ENCODE results near the gene P2RY6.

The P2RY6 gene

GRCh38 chr11:73312036-73312435 is 39.9 kb downstream of the P2RY6 start:
- DNase-seq, result no peak
- H3K27ac Mint-ChIP-seq, result no peak overlapping the region
- H3K4me3 Mint-ChIP-seq, result no peak overlapping the region
- peaks cover 90% of the 10 kb centered on the region for H3K27me3 Mint-ChIP-seq
- CTCF ChIA-PET, result interaction anchor here (1.1 to 3.0 kb wide), 3 partner anchors 14 to 39 kb away, joined by 4 to 13 read pairs (median 4); no protein-coding TSS in a partner anchor
- H3K4me1 Mint-ChIP-seq, result peaks cover 18% of the 10 kb centered on the region
- no peaks in the 10 kb centered on the region for H3K9me3 Mint-ChIP-seq
- H3K36me3 Mint-ChIP-seq, result peaks cover 2% of the 10 kb centered on the region

GRCh38 chr11:73312851-73313327 is 40.8 kb downstream of the P2RY6 start:
- Mint-ChIP-seq H3K27me3 (peaks cover 82% of the 10 kb centered on the region), H3K4me3 (no peak overlapping the region), H3K4me1 (peaks cover 14% of the 10 kb centered on the region), H3K9me3 (no peaks in the 10 kb centered on the region), H3K27ac (no peak overlapping the region), H3K36me3 (no peaks in the 10 kb centered on the region)
- CTCF ChIA-PET, result interaction anchor here (0.5 to 3.0 kb wide), 5 partner anchors 15 to 58 kb away, joined by 4 to 13 read pairs (median 4); no protein-coding TSS in a partner anchor
- no peak for DNase-seq

DNA sequence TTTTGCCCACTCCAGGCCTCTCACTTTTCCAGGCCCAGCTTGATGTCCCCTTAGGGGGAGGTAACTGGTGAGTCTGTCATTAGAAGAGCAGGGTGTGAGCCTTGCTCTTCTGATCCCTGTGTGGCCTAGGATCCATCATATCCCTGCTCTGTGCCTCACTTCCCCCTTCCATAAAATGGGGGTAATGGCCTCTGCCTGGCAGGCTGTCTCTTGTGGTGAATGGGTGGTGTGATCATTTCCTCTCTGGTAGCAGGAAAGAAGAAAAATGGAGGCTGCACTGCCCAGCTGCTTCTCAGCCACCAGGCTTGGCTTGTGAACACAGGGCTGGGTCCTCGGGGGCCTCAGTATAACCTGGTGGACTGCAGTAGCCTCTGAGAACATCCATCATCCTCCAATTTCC is 41.5 kb downstream of the P2RY6 start:
- H3K36me3 Mint-ChIP-seq, result no peaks in the 10 kb centered on the region
- no peak for DNase-seq
- H3K4me1 Mint-ChIP-seq, result peaks cover 14% of the 10 kb centered on the region
- no peak overlapping the region for H3K27ac Mint-ChIP-seq
- H3K4me3 Mint-ChIP-seq, result no peak overlapping the region
- CTCF ChIA-PET, result interaction anchor here (0.5 to 3.0 kb wide), 4 partner anchors 22 to 347 kb away, joined by 4 to 13 read pairs (median 4); no protein-coding TSS in a partner anchor
- H3K9me3 Mint-ChIP-seq, result no peaks in the 10 kb centered on the region
- H3K27me3 Mint-ChIP-seq, result peaks cover 80% of the 10 kb centered on the region

DNA sequence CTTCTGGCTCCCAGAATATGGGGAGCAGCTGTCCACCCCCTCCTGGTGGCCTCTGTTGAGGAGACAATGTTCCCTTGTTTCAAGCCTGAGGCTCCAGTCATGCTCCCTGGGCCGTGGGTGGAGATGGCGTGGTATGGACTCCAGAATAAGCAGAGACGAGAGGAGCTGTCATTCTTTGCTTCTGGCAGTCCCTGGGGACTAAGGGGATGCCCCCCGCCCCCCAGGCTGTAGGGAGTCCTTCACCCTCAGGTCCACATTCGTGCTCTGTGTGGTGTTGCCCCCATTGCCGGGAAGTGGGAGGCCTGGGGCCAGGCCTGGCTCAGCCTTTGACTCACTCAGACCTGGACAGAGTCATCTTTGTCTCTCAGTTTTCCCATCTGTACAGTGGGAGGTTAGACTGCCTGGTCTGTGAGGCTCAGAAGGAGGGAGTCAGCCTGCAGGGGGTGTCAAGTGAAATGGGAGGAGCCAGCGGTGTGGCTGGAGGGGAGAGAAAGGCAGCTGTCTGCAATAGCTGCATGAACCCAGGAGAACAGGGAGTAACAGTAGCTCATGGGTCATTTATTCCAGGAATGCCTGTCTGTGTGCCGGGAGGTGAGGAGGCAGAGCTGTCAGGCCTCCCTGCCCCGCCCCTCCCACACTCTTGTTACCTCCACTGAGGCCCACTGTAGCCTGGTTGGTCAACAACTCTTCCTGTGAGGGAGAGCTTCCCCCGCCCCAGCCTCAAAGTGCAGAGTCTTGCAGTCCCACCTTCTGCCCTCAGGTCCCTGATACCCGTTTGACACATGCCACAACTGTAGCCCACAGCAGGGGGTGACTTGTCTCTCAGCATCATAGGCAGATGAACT is 42.2 kb downstream of the P2RY6 start:
- Mint-ChIP-seq H3K4me1 (peaks cover 14% of the 10 kb centered on the region), H3K9me3 (no peaks in the 10 kb centered on the region), H3K4me3 (no peak overlapping the region), H3K27me3 (peaks cover 78% of the 10 kb centered on the region), H3K27ac (no peak overlapping the region), H3K36me3 (no peaks in the 10 kb centered on the region)
- CTCF ChIA-PET, result interaction anchor here (0.9 to 3.0 kb wide), 6 partner anchors 21 to 347 kb away, joined by 3 to 13 read pairs (median 4); no protein-coding TSS in a partner anchor
- no peak for DNase-seq

DNA sequence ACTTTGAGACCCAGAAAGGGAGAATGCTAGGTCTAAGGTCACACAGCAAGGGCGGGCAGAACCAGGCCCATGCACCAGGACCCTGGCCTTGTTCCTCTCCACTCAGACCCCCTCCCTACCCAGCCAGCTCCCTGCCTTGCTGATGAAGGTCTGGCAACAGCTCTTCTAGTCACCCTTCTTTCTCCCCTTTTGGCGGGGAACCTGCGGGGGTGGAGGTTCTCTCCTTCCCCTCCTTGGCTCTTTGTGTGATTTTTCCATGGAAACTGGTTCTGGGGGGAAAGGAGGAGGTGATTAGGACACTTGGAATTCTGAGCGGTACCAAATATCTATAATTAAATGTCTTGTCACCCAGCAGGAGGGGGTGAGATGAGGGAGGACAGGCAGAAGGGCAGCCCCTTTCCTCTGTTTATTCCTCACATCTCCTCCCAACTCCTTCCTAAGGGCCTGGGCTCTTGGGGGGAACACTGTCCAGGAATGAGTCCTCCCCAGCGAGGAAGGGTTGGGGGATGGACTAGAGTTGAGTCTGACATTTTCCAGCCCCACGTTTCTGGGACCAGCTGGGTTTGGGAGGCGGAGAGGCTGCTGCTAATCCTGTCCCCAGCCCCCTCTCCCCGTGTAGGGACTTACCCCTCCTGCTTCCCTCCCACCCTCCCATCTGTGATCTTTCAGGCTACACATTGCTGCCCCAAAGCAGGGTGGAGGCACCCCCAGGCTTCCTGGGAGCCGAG is 43.3 kb downstream of the P2RY6 start:
- CTCF ChIA-PET, result interaction anchor here (1.2 to 3.0 kb wide), 4 partner anchors 20 to 346 kb away, joined by 4 to 13 read pairs (median 6); no protein-coding TSS in a partner anchor
- Mint-ChIP-seq H3K27me3 (peaks cover 73% of the 10 kb centered on the region), H3K4me3 (no peak overlapping the region), H3K27ac (no peak overlapping the region), H3K4me1 (peaks cover 14% of the 10 kb centered on the region), H3K36me3 (no peaks in the 10 kb centered on the region), H3K9me3 (no peaks in the 10 kb centered on the region)
- DNase-seq, result no peak

DNA sequence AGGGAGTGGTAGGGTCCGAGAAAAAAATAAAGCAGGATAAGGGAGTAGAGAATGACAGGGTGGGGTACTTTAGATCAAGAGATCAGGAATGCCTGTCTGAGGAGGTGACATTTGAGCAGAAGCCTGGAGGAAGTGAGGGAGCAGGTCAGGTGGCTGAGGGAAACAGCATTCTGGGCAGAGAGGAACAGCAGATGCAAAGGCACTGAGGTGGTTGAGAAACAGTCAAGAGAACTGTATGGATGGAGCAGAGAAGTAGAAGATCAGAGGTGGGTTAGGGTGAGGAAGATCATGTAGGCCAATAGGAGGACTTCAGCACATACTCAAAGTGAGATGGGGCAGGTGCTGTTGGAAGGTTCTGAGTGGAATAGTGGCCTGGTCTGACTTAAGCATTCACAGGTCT is 44.3 kb downstream of the P2RY6 start:
- H3K36me3 Mint-ChIP-seq, result no peaks in the 10 kb centered on the region
- peaks cover 69% of the 10 kb centered on the region for H3K27me3 Mint-ChIP-seq
- CTCF ChIA-PET, result no interaction called here
- DNase-seq, result no peak
- peaks cover 14% of the 10 kb centered on the region for H3K4me1 Mint-ChIP-seq
- H3K4me3 Mint-ChIP-seq, result no peak overlapping the region
- no peaks in the 10 kb centered on the region for H3K9me3 Mint-ChIP-seq
- no peak overlapping the region for H3K27ac Mint-ChIP-seq

DNA sequence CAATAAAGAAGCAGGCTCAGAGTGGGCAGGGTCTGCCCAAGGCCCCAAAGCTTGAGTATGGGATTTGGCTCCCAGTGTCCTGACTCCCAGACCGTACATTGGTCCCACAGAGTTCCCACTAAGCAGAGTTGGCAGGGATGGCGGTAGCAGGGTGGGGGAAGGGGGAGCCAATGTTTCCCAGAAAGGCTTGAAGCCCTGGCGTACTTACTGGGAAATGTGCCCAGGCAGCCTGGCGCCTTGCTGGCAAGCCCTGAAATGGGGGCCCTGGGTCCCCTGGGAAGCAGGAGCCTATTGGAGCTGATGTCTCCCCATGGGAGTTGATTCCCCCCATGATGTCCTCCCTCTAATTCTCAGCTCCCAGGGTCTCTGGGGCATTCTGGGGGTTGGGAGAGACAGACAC is 45.2 kb downstream of the P2RY6 start:
- no peaks in the 10 kb centered on the region for H3K36me3 Mint-ChIP-seq
- no peak overlapping the region for H3K27ac Mint-ChIP-seq
- no peak for DNase-seq
- no peak overlapping the region for H3K4me3 Mint-ChIP-seq
- peaks cover 69% of the 10 kb centered on the region for H3K27me3 Mint-ChIP-seq
- CTCF ChIA-PET, result interaction anchor here (1.1 to 1.6 kb wide), 3 partner anchors 11 to 23 kb away, joined by 3 to 5 read pairs (median 4); no protein-coding TSS in a partner anchor
- peaks cover 16% of the 10 kb centered on the region for H3K4me1 Mint-ChIP-seq
- no peaks in the 10 kb centered on the region for H3K9me3 Mint-ChIP-seq

- H3K27me3 Mint-ChIP-seq, result peaks cover 69% of the 10 kb centered on the region
- no peak overlapping the region for H3K4me3 Mint-ChIP-seq
- H3K27ac Mint-ChIP-seq, result no peak overlapping the region
- H3K36me3 Mint-ChIP-seq, result no peaks in the 10 kb centered on the region
- peaks cover 16% of the 10 kb centered on the region for H3K4me1 Mint-ChIP-seq
- H3K9me3 Mint-ChIP-seq, result no peaks in the 10 kb centered on the region
- DNase-seq, result no peak
- CTCF ChIA-PET, result interaction anchor here (1.1 to 1.6 kb wide), 3 partner anchors 11 to 23 kb away, joined by 3 to 5 read pairs (median 4); no protein-coding TSS in a partner anchor
These were observed 45.7 kb downstream of the P2RY6 start for GRCh38 chr11:73317803-73318202.

DNA sequence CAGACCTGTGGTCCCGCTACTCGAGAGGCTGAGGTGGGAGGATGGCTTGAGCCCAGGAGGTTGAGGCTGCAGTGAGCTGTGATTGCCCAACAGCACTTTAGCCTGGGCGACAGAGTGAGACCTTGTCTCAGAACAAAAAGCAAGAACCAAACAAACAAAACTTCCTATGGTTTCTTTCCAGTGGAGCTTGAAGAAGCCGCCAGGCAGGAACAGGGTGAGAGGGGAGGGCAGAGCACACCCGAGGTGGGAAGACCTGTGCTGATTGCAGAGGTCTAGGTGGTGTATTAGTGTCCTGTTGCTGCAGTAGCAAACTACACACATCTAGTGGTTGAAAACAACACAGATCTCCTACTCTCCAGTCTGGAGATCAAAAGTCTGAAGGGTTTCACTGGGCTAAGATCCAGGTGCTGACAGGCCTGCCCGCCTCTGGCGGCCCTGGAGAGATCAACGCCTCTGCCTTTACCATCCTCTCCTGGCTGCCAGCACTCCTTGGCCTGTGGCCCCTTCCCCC is 46.4 kb downstream of the P2RY6 start:
- Mint-ChIP-seq H3K36me3 (no peaks in the 10 kb centered on the region), H3K9me3 (no peaks in the 10 kb centered on the region), H3K4me3 (no peak overlapping the region), H3K4me1 (peaks cover 14% of the 10 kb centered on the region), H3K27ac (no peak overlapping the region), H3K27me3 (peaks cover 65% of the 10 kb centered on the region)
- no peak for DNase-seq
- CTCF ChIA-PET, result interaction anchor here (1.1 to 1.9 kb wide), 4 partner anchors 12 to 24 kb away, joined by 3 to 5 read pairs (median 4); no protein-coding TSS in a partner anchor

- CTCF ChIA-PET, result interaction anchor here (0.7 to 3.0 kb wide), 2 partner anchors 15 kb away, joined by 3 to 15 read pairs; no protein-coding TSS in a partner anchor
- Mint-ChIP-seq H3K4me3 (no peak overlapping the region), H3K9me3 (no peaks in the 10 kb centered on the region), H3K36me3 (no peaks in the 10 kb centered on the region), H3K4me1 (peaks cover 2% of the 10 kb centered on the region), H3K27ac (no peak overlapping the region), H3K27me3 (peaks cover 46% of the 10 kb centered on the region)
- DNase-seq, result no peak
These were observed 48.8 kb downstream of the P2RY6 start for GRCh38 chr11:73320763-73321603.

DNA sequence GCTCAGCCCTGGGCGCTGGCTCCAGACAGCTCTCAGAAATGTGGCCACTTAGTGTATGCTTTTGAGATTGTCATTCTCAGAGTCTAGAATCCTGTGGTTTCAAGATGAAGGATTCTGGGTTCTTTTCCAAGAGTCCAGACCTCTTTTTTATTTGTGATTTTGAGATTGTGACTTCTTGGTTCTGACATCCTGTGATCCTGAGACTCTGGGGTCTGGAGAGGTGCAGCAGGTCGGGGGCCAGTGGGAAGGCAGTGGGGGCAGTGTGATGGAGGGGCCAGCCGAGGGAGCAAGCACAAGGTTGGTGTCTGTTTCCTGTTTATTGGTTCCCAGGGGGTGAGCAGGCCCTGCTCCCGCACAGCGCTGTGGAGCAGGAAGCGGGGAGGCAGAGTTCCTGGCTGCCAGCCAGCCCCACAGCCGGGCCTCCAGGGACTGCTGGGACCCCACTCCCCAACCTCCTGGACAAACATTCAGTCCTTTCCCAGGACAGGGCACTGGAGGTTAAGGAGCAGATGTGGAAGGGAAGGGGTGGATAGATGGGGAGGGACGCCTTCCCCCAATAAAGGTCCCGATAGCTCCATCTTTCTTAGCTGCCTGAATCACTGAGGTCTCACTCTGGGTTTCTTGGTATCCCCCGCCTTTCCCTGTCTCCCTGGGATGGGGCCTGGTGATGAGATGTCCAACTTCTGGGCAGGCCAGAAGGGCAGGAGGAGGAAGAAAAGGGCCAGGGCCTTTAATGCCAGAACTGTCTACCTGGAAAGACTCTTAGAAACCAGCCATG is 49.7 kb downstream of the P2RY6 start:
- H3K36me3 Mint-ChIP-seq, result no peaks in the 10 kb centered on the region
- no peak overlapping the region for H3K27ac Mint-ChIP-seq
- no peak overlapping the region for H3K4me3 Mint-ChIP-seq
- no peak for DNase-seq
- H3K9me3 Mint-ChIP-seq, result no peaks in the 10 kb centered on the region
- H3K27me3 Mint-ChIP-seq, result peaks cover 40% of the 10 kb centered on the region
- CTCF ChIA-PET, result interaction anchor here (3.0 kb wide), 1 partner anchor 14 kb away, joined by 15 read pairs; no protein-coding TSS in a partner anchor
- H3K4me1 Mint-ChIP-seq, result peaks cover 2% of the 10 kb centered on the region

DNA sequence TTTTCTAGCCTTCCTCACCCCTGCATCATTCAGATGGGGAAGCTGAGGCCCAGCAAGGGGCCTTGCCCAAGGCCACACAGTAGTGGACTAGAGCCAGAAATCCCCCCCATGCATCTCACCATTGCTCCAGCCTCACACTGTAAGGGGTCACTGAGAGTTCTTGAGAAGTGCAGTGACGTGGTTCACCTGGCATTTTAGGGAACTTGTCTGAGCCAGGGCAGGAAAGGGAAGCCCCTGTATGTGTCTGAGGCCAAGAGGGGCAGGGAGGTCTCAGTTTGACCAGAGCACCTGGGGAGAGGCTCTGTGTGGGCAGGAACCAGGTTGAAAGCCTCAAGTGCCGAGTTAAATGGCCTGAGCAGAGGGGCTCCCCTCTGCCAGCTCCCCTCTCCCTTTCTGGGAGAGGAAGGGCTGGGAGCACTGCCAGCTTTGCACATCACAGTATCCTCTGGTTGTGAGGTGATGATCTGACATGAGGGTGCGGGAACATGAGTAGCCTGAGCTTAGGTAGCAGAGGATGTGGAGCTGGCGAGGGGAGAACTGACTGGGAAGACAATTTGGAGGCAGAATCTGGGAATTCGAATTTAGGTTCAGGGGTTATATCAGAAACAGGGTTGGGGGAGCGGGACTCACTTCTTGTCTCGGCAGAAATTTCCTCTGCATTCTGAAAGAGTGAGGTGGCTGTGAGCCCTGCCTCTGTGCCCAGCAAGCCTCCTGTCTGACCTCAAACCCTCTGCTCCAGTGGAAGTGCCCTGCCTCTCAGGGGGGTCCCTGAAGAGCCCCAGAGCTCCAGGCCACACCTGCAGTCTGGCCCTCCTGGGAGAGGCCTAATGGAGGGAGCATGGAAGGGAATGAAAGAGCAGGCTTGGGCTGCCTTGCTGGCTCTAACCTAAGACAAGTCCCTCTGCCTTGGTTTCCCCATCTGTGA is 50.5 kb downstream of the P2RY6 start:
- H3K36me3 Mint-ChIP-seq, result no peaks in the 10 kb centered on the region
- peaks cover 39% of the 10 kb centered on the region for H3K27me3 Mint-ChIP-seq
- H3K27ac Mint-ChIP-seq, result no peak overlapping the region
- no peak for DNase-seq
- CTCF ChIA-PET, result interaction anchor here (3.0 kb wide), 1 partner anchor 13 kb away, joined by 15 read pairs; no protein-coding TSS in a partner anchor
- no peaks in the 10 kb centered on the region for H3K9me3 Mint-ChIP-seq
- H3K4me1 Mint-ChIP-seq, result peaks cover 2% of the 10 kb centered on the region
- H3K4me3 Mint-ChIP-seq, result no peak overlapping the region

All from activated naive CD4-positive, alpha-beta T cell treated with anti-CD3 and anti-CD28 coated beads, Interleukin-2, amount 10 ng/mL, durations not matched to agents 7 days and 5 days (primary cell).